Body of pancreas (tissue), 4 donors: ENCODE results near the gene TTC33.

Experiments
- POLR2A ChIP-seq, 3 donors: fragments of 450-650 bp; IDR thresholded peaks; one replicate each; pipeline ENCODE4 v1.6.1; 2016; ENCODE audit warnings: antibody characterized with exemption in 3 of 3, mild to moderate bottlenecking in 2 of 3
- TF ChIP-seq, protein P1 (sequence below), 7 experiments: fragments of 450-650 bp in 4 of 7; fragments of 200-600 bp in 3 of 7; sonication (generic) in 3 of 7; IDR thresholded peaks; one replicate each; pipeline ENCODE4 v1.5.1; 2016 to 2019; ENCODE audit warnings: antibody characterized with exemption in 7 of 7

DNA sequence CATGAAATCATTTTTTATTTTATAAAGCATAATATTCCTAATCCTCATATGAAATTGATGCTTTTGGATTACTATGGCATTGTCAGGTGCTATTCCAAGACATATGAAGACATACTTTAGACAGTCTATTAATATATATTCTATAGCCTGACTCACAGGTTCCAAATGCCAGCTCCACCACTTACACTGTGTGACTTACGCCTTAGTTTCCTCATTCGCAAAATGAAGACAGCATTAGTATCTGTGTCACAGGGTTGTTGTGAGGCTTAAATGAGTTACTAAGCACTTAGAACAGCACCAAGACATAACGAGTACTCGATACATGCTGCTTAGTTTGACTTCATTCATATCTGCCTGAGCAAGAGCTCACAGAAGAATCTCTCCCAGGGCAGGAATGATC is 208.2 kb downstream of the TTC33 start:
- TF ChIP-seq, protein P1, sequence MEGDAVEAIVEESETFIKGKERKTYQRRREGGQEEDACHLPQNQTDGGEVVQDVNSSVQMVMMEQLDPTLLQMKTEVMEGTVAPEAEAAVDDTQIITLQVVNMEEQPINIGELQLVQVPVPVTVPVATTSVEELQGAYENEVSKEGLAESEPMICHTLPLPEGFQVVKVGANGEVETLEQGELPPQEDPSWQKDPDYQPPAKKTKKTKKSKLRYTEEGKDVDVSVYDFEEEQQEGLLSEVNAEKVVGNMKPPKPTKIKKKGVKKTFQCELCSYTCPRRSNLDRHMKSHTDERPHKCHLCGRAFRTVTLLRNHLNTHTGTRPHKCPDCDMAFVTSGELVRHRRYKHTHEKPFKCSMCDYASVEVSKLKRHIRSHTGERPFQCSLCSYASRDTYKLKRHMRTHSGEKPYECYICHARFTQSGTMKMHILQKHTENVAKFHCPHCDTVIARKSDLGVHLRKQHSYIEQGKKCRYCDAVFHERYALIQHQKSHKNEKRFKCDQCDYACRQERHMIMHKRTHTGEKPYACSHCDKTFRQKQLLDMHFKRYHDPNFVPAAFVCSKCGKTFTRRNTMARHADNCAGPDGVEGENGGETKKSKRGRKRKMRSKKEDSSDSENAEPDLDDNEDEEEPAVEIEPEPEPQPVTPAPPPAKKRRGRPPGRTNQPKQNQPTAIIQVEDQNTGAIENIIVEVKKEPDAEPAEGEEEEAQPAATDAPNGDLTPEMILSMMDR (IDR thresholded peaks at IDR 0.05), result no peak
- no peak for TF ChIP-seq POLR2A (IDR thresholded peaks at IDR 0.05)
